Epidermal melanocyte (primary cell): ENCODE results near the gene RIOK1.
"Not testable (repeated sequence)": the region's sequence is repeated elsewhere in the genome, so short reads cannot be mapped to it uniquely, and the experiment has no call there.

Experiments used
- DNase-seq: peaks from one replicate; pipeline ENCODE4 v3.0.0; 2011; ENCODE audit warnings: low spot score; ENCODE audit not compliant: insufficient read length

Gene RIOK1

DNA sequence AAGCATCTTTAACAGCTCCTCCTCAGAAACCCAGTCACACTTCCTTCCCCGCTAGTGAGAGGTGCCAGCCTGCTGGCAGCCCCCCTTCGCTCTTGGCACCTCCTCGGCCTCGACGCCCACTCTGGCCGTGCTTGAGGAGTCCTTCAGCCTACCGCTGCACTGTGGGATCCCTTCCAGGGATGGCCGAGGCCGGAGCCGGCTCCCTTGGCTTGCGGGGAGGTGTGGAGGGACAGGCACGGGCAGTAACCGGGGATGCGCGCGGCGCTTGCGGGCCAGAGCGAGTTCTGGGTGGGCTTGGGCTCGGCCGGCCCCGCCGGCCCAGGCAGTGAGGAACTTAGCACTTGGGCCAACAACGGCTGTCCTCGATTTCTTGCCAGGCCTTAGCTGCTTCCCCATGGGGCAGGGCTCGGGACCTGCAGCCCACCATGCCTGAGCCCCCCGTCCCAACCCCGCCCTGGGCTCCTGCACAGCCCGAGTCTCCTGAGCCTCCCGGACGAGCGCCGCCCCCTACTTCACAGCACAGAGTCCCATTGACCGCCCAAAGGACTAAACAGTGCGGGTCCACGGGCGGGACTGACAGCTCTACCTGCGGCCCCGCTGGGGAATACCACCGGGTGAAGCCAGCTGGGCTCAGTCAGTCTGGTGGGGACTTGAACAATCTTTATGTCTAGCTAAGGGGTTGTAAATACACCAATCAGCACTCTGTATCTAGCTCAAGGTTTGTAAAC, 51.6 kb downstream of the RIOK1 start:
- no peak for DNase-seq

DNA sequence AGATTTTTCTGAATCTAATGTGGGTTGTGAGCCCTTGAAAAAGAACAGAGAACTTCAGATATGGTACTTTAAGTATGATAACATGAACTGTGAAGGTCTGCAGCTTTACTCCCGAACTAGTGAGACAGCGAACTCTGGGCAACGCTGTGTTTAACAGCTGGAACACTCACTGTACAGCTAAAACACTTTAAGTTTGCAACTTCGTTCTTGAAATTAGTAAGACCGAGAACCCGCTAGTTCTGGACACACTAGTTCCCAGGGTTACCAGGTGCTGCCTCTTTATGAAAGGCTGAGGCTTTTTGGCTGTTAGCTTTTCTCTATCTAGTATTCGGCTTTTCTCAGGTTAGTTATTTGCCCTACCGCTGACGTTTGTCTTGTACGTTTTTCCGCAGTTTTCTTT, 52.9 kb downstream of the RIOK1 start:
- DNase-seq = no peak

DNA sequence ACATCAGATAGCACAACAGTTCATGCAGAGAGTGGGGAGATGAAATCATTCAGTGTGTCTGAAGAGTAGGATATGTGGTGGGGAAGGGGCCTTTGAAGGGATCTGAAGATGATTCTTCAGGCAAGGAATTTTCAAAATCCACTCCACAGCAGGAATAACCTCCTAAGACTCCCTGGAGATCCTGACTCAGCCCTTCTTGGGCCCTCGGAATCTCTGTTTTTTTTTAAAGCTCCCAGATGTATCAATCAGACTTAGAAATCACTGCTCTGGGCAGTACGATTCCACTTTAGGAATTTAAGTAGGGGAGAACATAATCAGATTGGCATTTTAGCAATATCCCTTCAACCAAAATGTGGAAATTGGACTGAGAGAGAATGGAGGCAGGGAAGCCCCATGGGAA, 55.5 kb downstream of the RIOK1 start:
- DNase-seq = no peak

DNA sequence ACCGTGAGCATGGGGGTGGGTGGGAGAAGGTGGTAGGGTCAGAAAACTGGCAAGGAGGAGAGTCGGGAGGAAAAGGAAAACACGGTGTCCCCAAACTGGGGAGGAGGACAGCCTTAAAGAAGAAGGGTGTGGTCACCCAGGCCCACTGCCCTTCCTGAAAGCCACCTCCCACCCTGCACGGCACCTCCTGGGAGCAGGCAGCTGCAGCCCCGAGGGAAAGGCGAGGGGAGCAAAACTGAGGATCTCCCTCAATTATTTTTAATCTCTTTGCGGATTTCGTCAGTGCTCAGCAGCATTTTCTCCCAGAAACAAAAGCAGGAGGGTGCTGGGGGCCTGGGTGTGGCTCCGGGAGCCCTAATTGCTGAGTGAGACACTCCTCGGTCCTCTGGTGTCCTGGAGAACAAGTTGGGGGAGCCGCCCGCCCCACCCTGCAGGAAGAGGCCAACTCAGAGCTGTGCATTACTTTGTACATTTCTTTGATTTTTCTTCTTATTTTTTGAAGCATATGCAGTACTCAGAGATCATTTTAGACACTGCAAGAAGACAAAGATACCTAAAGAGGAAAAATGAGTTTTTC, 56.4 kb downstream of the RIOK1 start:
- no peak for DNase-seq

DNA sequence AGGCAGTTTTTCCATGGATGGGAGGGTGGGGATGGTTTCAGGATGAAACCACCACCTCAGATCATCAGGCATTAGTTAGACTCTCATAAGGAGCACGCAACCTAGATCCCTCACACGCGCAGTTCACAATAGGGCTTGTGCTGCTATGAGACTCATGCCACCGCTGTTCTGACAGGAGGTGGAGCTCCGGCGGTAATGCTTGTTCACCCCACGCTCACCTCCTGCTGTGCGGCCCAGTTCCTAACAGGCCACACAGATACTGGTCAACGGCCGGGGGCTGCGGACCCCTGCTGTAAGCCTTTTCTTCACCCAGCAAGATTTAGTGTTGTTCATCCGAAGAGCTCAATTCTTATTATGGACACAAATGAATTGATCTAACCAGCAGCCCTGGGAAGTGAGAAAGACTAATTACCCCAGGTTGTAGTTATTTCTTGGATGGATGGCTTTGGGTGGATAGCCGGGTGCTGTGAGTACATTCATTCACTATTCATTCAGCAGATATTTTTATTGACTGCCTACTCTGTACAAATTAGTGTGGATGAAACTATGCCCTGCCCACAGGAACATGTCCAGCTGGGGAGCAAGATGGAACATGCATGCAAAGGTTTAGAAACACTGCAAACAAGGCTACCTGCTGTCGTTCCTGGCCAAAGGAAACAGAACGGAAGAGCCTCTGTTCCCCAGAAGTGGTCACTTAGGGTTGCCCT, 57.2 kb downstream of the RIOK1 start:
- no peak for DNase-seq

DNA sequence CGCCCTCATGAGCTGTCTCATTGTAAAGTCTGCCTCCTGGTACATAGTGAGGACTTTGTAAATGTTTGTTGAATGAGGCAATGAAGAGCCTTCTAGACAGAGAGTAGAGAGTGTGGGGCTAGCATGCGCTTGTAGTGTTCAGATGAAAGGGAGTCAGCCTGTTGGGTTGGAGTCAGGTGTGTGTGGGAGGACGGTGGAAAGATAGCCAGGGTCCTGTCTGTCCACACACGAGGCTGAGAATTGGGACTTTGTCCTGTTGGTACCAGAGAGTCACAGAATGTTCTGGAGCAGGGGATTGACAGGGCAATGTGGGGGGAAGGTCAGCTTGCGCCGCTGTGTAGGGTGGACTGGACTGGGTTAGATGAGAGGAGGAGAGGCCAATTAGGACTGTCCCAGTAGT, 58.6 kb downstream of the RIOK1 start:
- DNase-seq = no peak

DNA sequence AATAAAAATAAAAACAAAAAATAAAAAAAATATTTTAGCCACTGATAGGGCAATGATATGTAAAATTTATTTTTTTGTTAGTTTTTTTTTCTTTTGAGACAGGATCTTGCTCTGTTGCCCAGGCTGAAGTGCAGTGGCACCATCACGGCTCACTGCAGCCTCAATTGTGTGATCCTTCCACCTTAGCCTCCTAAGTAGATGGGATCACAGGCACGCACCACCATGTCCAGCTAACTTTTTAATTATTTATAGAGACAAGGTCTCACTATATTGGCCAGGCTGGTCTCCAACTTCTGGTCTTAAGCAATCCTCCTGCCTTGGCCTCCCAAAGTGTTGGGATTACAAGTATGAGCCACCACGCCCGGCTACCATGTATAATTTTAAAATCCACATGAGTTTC, 59.4 kb downstream of the RIOK1 start:
- no peak for DNase-seq

DNA sequence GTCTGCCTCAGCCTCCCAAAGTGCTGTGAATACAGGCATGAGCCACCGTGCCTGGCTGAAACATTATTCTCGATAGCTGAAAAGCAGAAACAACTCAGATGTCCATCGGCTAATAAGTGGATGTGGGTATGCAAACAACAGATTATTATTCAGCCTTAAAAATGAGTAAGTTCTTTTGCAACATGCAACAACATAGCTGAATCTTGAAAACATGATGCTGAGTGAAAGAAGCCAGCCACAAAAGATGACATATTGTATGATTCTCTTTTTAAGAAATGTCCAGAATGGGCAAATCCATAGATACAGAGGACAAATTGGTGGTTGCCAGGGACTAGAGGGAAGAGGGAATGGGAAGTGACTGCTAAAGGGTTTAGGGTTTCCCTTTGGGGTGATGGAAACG, 61.7 kb downstream of the RIOK1 start:
- DNase-seq = no peak

DNA sequence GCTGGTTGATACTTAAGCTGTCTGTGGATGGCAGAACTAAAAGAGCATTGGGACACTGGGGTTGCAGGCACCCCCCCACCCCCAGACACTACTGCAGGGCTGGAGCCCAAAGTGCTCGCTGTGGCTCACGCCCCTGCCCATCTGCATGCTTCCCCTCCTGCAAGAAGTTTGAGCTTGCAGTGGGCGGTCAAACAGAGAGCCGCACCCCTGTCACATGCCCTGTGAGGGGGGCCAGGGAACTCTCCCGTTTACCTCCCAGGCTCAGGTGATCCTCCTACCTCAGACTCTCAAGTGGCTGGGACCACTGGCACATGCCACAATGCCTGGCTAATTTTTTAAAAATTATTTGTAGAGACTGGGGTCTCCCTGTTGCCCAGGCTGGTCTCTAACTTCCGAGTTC, 63.3 kb downstream of the RIOK1 start:
- no peak for DNase-seq

DNA sequence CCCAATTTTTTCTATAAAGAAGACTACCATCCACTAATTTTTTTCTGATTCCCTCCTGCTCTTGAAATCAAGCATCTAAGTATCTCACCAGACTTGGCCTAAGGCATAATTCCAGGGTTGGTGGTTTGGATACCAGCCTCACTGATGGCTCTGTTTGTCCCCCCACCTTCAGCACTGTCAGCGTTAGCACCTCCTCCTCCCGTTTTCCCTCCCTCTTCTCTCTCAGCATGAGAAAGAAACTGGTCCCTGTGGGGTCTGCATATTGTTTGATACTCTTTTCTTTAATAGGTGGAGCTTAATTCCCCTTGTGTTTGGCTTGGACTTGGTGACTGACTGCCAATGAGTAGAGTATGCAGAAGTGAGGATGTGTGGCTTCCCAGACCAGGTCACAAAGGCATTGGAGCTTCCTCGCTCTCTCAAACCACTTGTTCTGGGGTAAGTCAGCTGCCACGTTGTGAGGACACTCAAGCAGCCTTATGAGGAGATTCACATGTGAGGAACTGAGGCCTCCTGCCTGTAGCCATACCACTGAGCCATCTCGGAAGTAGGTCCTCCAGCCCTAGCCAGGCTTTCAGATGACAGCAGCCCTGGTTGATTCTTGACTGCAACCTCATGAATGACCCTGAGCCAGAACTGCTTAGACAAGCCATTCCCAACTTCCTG, 65.2 kb downstream of the RIOK1 start:
- DNase-seq = peak; percentile 44

DNA sequence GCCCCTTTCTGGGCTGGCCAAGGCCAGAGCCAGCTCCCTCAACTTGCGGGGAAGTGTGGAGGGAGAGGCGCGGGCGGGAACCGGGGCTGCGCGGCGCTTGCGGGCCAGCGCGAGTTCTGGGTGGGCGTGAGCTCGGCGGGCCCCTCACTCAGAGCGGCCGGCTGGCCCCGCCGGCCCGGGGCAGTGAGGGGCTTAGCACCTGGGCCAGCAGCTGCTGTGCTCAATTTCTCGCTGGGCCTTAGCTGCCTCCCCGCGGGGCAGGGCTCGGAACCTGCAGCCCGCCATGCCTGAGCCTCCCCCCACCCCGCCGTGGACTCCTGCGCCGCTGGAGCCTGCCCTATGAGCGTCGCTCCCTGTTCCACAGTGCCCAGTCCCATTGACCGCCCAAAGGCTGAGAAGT, 66.7 kb downstream of the RIOK1 start:
- DNase-seq = not testable (repeated sequence)

DNA sequence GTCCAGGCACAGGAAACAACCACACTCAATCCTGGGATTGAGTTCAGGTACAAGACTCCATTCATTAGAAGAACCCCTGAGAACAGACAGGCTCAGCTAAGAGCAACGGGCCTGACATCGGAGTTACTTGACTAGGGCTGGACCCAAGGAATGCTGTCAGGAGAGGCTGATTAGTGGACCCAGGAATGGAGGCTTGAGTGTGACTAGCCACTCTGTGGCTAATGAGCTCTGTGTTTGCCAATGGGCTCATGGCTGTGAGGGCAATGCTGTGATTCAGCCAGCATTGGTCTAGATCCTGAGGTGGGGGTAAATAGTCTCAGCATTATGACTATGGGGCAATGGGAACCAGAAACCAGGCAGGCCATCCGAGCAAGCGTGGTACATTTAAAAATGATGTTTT, 71.8 kb downstream of the RIOK1 start:
- no peak for DNase-seq

DNA sequence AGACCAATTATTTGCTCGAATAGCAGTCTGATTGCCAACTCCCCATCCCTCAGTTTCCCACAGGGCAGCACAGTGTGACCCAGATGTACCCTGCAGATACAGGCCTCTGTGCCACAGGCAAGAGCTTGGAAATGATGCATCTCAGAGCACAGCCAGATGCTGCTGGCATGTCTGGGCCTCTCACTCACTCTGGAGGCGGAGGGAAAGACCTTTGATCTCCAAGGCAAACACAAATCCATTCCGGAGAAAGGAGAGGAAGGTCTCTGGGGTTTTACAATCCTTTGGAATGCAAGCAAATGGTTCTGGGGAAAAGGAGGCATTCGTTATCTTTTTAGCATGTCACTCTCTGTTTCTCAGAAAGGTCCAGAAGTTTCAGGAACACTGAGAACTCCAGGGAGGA, 74.2 kb downstream of the RIOK1 start:
- DNase-seq = no peak

DNA sequence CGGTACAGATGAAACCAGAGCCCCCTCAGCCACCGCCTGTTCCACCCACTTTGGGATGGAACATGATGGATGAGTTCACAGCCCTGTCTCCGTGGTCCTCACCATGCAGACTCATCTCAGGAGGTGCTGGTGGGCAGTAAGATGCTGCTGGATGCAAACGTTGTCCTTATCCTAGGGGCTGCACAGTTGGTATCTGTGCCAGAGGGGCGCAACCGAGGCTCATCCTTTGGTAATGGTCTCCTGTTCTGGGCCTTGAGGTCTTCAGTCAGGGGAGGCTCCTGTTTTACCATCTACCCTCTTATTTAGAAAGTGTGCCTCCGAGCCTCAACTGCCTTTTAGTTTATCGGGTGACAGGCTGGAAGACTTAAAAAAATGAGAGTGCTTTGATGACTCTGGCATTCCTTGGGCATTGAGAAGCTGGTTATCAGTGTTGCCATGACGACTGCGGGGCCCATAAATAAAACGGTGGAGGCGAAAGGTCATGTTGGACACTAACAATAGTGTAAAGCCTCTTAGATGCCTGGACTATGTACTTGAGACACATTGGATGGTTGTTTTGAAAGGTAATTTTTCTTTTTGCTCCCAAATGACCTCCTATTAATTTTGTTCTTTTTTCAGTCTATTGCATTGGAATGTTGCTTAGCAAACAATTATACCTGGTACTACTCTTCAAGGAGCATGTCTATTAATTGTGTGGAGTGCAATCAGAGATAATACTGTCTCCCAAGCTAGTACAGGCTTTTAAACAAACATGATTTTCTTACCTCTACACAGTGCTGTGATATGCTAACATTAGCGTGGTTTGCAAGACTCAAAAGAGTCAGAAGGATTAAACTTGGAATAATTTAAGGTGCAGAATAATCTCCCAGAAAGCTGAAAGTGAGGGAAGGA, 77.6 kb downstream of the RIOK1 start:
- DNase-seq = no peak
